HFFc6 (cell line): ENCODE measurements around the gene EBF3. TPM values are rescaled to one million over a fixed set of nuclear protein-coding genes. Genes with fewer than 3 reads are reported as not detected.

Experiments used
- DNase-seq: peaks from one replicate; pipeline ENCODE4 v3.0.0-alpha.2; 2018
- H3K27ac Mint-ChIP-seq: 2 replicates; pipeline ENCODE4 v1.8.0; 2020; ENCODE audit warnings: mild to moderate bottlenecking, mixed read lengths
- H3K27me3 Mint-ChIP-seq: 2 replicates; pipeline ENCODE4 v1.8.0; 2021; ENCODE audit warnings: mild to moderate bottlenecking, moderate library complexity, mixed read lengths; ENCODE audit not compliant: insufficient read depth
- H3K36me3 Mint-ChIP-seq: 2 replicates; pipeline ENCODE4 v1.8.0; 2021; ENCODE audit warnings: low read depth, mixed read lengths
- H3K4me1 Mint-ChIP-seq: 2 replicates; pipeline ENCODE4 v1.8.0; 2020; ENCODE audit warnings: low read depth, mixed read lengths
- H3K4me3 Mint-ChIP-seq: 2 replicates; pipeline ENCODE4 v1.8.0; 2020; ENCODE audit warnings: mild to moderate bottlenecking, moderate library complexity, mixed read lengths
- H3K9me3 Mint-ChIP-seq: 2 replicates; pipeline ENCODE4 v1.8.0; 2020; ENCODE audit warnings: mild to moderate bottlenecking, mixed read lengths
- total RNA-seq, 6 experiments: library from RNA; stranded (reverse); fragmentation: NEBNext Ultra II Directional; extraction: Animal tissue kit (Norgen Biotek cat#: 25700); gene quantifications; 2 replicates in 1 of 6; 3 replicates in 5 of 6; pipeline ENCODE4 v1.2.3, GENCODE V29; 2021
- TF ChIP-seq, protein P1 (sequence below): fragments of 200-600 bp; sonication (generic); IDR thresholded peaks from 2 replicates; pipeline ENCODE4 v1.5.0; 2021; ENCODE audit warnings: antibody characterized with exemption, mild to moderate bottlenecking

The EBF3 gene
- total RNA-seq, 6 experiments from 2014 or later: 0.14 to 0.39 (median 0.21) TPM; not detected in 2

DNA sequence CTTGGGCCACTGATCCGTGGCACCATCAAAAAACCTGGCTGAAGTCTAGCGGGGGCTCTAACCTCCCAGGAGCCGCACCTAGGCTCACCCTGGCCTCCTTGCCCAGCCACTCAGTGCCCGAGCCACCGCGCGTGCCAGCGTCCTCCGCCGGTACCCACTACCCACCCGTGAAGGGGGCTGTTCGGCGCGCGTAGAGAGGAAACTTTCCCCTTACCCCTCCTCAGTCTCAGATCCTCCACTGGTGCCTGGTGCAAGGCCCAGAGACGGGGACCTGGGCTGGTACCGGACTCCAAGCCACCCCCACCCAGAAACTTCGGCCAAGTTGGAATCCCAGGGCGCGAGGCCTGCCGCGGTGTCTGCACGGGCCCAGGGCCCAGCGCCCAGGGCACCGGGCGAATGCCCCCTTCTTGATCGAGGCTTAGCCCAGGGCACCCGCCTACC lies 3.5 kb upstream of the EBF3 start:
- Mint-ChIP-seq H3K4me1 (peaks cover 10% of the 10 kb centered on the region), H3K9me3 (no peaks in the 10 kb centered on the region), H3K27me3 (peaks cover 59% of the 10 kb centered on the region), H3K36me3 (0 out of 2 replicates have a peak, but pooled peaks cover 4% of the 10 kb centered on the region), H3K4me3 (no peak overlapping the region), H3K27ac (no peak overlapping the region)
- DNase-seq: no peak
- TF ChIP-seq, protein P1, sequence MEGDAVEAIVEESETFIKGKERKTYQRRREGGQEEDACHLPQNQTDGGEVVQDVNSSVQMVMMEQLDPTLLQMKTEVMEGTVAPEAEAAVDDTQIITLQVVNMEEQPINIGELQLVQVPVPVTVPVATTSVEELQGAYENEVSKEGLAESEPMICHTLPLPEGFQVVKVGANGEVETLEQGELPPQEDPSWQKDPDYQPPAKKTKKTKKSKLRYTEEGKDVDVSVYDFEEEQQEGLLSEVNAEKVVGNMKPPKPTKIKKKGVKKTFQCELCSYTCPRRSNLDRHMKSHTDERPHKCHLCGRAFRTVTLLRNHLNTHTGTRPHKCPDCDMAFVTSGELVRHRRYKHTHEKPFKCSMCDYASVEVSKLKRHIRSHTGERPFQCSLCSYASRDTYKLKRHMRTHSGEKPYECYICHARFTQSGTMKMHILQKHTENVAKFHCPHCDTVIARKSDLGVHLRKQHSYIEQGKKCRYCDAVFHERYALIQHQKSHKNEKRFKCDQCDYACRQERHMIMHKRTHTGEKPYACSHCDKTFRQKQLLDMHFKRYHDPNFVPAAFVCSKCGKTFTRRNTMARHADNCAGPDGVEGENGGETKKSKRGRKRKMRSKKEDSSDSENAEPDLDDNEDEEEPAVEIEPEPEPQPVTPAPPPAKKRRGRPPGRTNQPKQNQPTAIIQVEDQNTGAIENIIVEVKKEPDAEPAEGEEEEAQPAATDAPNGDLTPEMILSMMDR: no peak

DNA sequence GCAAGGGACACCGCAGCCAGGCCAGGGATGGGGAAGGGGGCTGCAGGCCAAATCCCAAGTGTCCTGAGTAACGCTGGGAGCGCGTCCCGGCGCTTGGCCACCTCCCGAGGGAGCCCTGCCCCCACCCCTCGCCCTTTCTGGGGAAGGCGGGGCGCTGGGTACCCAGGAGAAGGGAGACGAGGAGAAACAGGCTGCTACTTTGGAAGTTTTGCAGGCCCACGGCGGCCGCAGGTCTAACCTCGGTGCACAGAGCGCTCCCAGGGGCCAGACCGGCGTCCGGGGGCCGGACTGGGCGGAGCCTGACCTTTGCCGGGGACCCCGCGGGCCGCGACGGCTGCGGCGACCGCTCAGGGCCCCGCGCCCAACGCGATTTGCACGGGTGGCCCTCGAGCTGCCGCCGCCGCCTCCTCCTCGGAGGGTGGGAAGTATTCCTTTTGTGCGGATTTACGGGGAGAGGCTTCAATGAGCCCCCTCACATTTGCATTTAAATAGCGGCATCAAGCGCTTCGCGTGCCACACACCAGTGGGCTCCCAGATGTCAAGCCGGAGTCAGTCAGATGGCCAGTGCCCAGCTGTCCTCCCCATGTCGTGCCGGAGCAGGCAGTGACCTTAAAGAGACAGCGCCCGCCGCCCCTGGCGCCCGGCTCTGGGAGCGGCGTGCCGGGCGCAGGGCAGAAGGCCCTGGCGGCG lies 3.0 kb upstream of the EBF3 start:
- Mint-ChIP-seq H3K4me3 (no peak overlapping the region), H3K27me3 (peaks cover 62% of the 10 kb centered on the region), H3K9me3 (no peaks in the 10 kb centered on the region), H3K36me3 (0 out of 2 replicates have a peak, but pooled peaks cover 4% of the 10 kb centered on the region), H3K27ac (no peak overlapping the region), H3K4me1 (peaks cover 11% of the 10 kb centered on the region)
- TF ChIP-seq, protein P1: no peak
- DNase-seq: no peak

DNA sequence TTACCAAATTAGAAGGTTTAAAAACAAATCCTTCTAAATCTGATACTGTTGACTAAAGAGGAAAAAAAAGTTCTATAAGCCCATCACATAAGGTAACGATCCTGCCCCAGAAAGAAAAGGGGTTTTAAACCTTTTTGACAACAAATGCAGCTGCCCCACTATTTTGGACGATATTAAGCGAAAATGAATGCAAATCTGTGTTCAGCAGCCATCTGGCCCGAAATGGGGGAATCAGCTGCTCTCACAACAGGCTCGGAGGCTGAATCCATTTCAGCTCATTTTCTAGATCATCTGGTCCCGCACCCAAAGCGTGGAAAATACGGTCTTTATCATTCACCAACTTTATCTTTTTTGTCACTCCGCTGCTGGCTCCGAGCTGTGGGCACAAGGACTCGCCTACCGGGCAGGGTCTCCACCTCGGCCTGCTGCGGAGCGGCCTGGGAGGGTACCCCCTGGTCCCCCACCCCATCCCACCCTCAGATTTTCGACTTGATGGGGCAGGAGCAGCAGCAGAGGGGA lies 2.4 kb upstream of the EBF3 start:
- Mint-ChIP-seq H3K27ac (no peak overlapping the region), H3K4me3 (no peak overlapping the region), H3K27me3 (peaks cover 63% of the 10 kb centered on the region), H3K36me3 (no peaks in the 10 kb centered on the region), H3K9me3 (no peaks in the 10 kb centered on the region), H3K4me1 (peaks cover 6% of the 10 kb centered on the region)
- TF ChIP-seq, protein P1: no peak
- DNase-seq: no peak

DNA sequence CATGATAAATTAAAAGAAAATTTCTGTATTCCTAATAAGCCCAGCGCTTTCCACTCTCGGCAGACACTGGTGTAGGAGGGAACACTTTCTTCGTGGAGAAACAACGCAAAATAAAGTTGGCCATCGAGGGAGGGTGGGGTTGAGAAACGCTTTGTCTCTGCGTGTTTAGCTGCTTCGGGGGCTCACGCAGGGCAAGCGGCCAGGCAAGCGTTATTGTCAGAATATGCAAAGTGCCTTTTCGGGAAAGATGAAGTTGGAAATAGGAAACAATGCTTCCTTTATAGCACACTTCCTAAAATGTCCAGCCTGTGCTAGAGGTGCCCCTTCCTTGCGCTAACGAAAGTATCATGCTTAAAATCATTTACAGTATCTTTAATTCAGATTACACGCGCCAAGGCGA lies 1.9 kb upstream of the EBF3 start:
- Mint-ChIP-seq H3K36me3 (no peaks in the 10 kb centered on the region), H3K27me3 (peaks cover 67% of the 10 kb centered on the region), H3K4me3 (no peak overlapping the region), H3K27ac (no peak overlapping the region), H3K9me3 (no peaks in the 10 kb centered on the region), H3K4me1 (peaks cover 6% of the 10 kb centered on the region)
- DNase-seq: no peak
- TF ChIP-seq, protein P1: no peak

DNA sequence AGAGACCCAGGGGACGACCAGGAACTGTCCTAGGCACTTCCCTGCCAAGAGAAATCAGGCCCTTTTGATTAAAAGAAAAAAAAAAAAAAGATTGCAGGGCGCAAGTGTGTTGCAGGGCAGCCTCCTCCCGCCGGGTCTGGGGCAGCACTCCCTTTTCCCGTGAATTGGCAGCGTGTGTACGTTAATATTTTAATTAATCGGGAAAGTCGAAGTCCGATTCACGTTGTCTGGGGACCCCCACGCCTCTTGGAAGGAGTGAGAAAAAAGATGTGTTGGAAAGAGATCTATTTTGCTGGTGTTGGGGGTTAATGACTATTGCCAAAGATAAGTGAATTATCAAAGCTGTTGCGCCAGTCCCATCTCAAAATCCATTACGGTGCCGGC lies 1.3 kb upstream of the EBF3 start:
- DNase-seq: no peak
- Mint-ChIP-seq H3K4me3 (no peak overlapping the region), H3K27me3 (peaks cover 66% of the 10 kb centered on the region), H3K9me3 (peaks cover 2% of the 10 kb centered on the region; the same call in 1 of the 2 replicates), H3K27ac (no peak overlapping the region), H3K4me1 (peaks cover 6% of the 10 kb centered on the region), H3K36me3 (no peaks in the 10 kb centered on the region)
- TF ChIP-seq, protein P1: no peak
